ENCODE results near the gene ZNF831.

- TF ChIP-seq POLR2A (IDR thresholded peaks at IDR 0.05) (no peak), CTCF (IDR thresholded peaks at IDR 0.05) (no peak)
These were observed 94.6 kb downstream of the ZNF831 start for GRCh38 chr20:59258221-59258621.
